H1 (cell line): ENCODE data around the gene KCNH8. TPM values are rescaled to one million over a fixed set of nuclear protein-coding genes. Genes with fewer than 3 reads are reported as not detected.

Experiments
- CTCF ChIA-PET: fragments of 300-600 bp; sonication (Branson Sonifier 250); formaldehyde crosslinking; loops from one replicate; lab custom pipeline; 2021; ENCODE audit not compliant: partially characterized antibody; lab: Charles Lee
- POLR2A ChIA-PET: fragments of 300-600 bp; sonication (Branson Sonifier 250); formaldehyde crosslinking; loops from one replicate; lab custom pipeline; 2021; ENCODE audit warnings: inconsistent platforms; ENCODE audit not compliant: partially characterized antibody; lab: Charles Lee
- DNase-seq, 2 experiments: peaks; one replicate each; pipeline versions ENCODE4 v3.0.0 to v3.0.0-alpha.2; 2010 to 2022; ENCODE audit warnings: low spot score in 2 of 2, low read depth in 1 of 2, mixed read lengths in 1 of 2
- FAIRE-seq: peaks from 2 replicates; lab custom pipeline; 2011; peaks lifted over from hg19 to GRCh38; lab: Jason Lieb, UNC
- H2AFZ ChIP-seq: 2 replicates; pipeline ENCODE4 v1.8.1; 2012; ENCODE audit warnings: low read length, inconsistent platforms
- H2AK5ac ChIP-seq: 2 replicates; pipeline ENCODE4 v1.6.1; 2013; ENCODE audit warnings: low read depth, low read length
- H2BK120ac ChIP-seq: replicated peaks from 2 replicates; pipeline ENCODE3; 2013; ENCODE audit warnings: low read depth, low read length, inconsistent platforms
- H2BK12ac ChIP-seq: 2 replicates; pipeline ENCODE4 v1.6.1; 2013; ENCODE audit warnings: low read depth, low read length
- H2BK15ac ChIP-seq: 2 replicates; pipeline ENCODE4 v1.6.1; 2013; ENCODE audit warnings: low read length
- H2BK20ac ChIP-seq: 2 replicates; pipeline ENCODE4 v1.6.1; 2013; ENCODE audit warnings: low read length
- H2BK5ac ChIP-seq: 2 replicates; pipeline ENCODE4 v1.6.1; 2013; ENCODE audit warnings: low read depth, low read length
- H3K14ac ChIP-seq: 2 replicates; pipeline ENCODE4 v1.6.1; 2013; ENCODE audit warnings: inconsistent platforms; ENCODE audit not compliant: insufficient read length
- H3K18ac ChIP-seq: 2 replicates; pipeline ENCODE4 v1.6.1; 2013; ENCODE audit warnings: low read length; ENCODE audit errors: extremely low read depth
- H3K23ac ChIP-seq: 2 replicates; pipeline ENCODE4 v1.6.1; 2013; ENCODE audit warnings: inconsistent platforms; ENCODE audit not compliant: insufficient read length
- H3K23me2 ChIP-seq: 2 replicates; pipeline ENCODE4 v1.6.1; 2013; ENCODE audit warnings: low read depth, low read length
- H3K27ac ChIP-seq: 2 replicates; pipeline ENCODE4 v1.6.1; 2011; ENCODE audit warnings: low read depth, low read length, inconsistent platforms
- H3K27me3 ChIP-seq, 4 experiments: replicated peaks in 1 of 4; 1 replicate in 1 of 4; 2 replicates in 3 of 4; pipeline versions ENCODE4 v1.6.1 to v1.8.1; 2011 to 2013; ENCODE audit warnings: low read length in 3 of 4, mild to moderate bottlenecking in 3 of 4, inconsistent platforms in 2 of 4, mixed read lengths in 2 of 4, moderate library complexity in 1 of 4; ENCODE audit not compliant: control insufficient read depth in 3 of 4, insufficient read depth in 3 of 4; ENCODE audit errors: extremely low read depth in 1 of 4
- H3K36me3 ChIP-seq, 4 experiments: 2 replicates each; pipeline versions ENCODE4 v1.6.1 to v1.8.1; 2011 to 2013; ENCODE audit warnings: mild to moderate bottlenecking in 4 of 4, low read length in 3 of 4, moderate library complexity in 2 of 4, control low read depth in 1 of 4, inconsistent platforms in 1 of 4; ENCODE audit not compliant: insufficient read depth in 4 of 4, control insufficient read depth in 2 of 4
- H3K4ac ChIP-seq: replicated peaks from 2 replicates; pipeline ENCODE3; 2013; ENCODE audit warnings: low read length, low read depth, mixed read lengths, inconsistent platforms; ENCODE audit not compliant: insufficient read length
- H3K4me1 ChIP-seq, 4 experiments: replicated peaks in 1 of 4; 1 replicate in 1 of 4; 2 replicates in 3 of 4; pipeline versions ENCODE4 v1.6.1 to v1.8.1; 2011 to 2013; ENCODE audit warnings: low read length in 3 of 4, inconsistent platforms in 2 of 4, mixed read lengths in 1 of 4; ENCODE audit not compliant: insufficient read depth in 4 of 4, control insufficient read depth in 3 of 4
- H3K4me2 ChIP-seq, 2 experiments: 2 replicates each; pipeline versions ENCODE4 v1.6.1 to v1.8.1; 2011 to 2013; ENCODE audit warnings: low read depth in 2 of 2, low read length in 2 of 2, control low read depth in 1 of 2, inconsistent platforms in 1 of 2, mild to moderate bottlenecking in 1 of 2; ENCODE audit not compliant: insufficient read depth in 1 of 2
- H3K4me3 ChIP-seq, 4 experiments: fragments of 200-600, 300-600 bp in 1 of 4; sonication (generic), shearing (Covaris generic), sonication (Bioruptor Twin) in 1 of 4; 2 replicates each; pipeline versions ENCODE4 v1.5.1 to v1.8.1; 2011 to 2016; ENCODE audit warnings: low read length in 4 of 4, low read depth in 3 of 4, control low read depth in 2 of 4, inconsistent platforms in 2 of 4, mild to moderate bottlenecking in 2 of 4, mixed read lengths in 1 of 4, moderate library complexity in 1 of 4; ENCODE audit not compliant: insufficient read depth in 2 of 4; ENCODE audit errors: extremely low read depth in 1 of 4
- H3K56ac ChIP-seq: replicated peaks from 2 replicates; pipeline ENCODE3; 2013; ENCODE audit warnings: low read depth, mild to moderate bottlenecking, mixed read lengths, low read length, inconsistent platforms; ENCODE audit not compliant: insufficient read length
- H3K79me1 ChIP-seq: 2 replicates; pipeline ENCODE4 v1.6.1; 2013; ENCODE audit warnings: low read depth, low read length, control low read depth
- H3K79me2 ChIP-seq, 2 experiments: 2 replicates each; pipeline versions ENCODE4 v1.6.1 to v1.8.1; 2012 to 2013; ENCODE audit warnings: low read length in 2 of 2, mild to moderate bottlenecking in 2 of 2, inconsistent platforms in 1 of 2; ENCODE audit not compliant: insufficient read depth in 2 of 2, control insufficient read depth in 1 of 2
- H3K9ac ChIP-seq, 4 experiments: replicated peaks in 1 of 4; 1 replicate in 1 of 4; 2 replicates in 3 of 4; pipeline versions ENCODE4 v1.6.1 to v1.8.1; 2011 to 2013; ENCODE audit warnings: low read depth in 3 of 4, low read length in 3 of 4, control low read depth in 2 of 4, mild to moderate bottlenecking in 2 of 4, moderate library complexity in 2 of 4, inconsistent platforms in 1 of 4; ENCODE audit errors: extremely low read depth in 1 of 4
- H3K9me3 ChIP-seq, 2 experiments: 2 replicates each; pipeline versions ENCODE4 v1.6.1 to v1.8.1; 2012 to 2013; ENCODE audit warnings: mild to moderate bottlenecking in 2 of 2, moderate library complexity in 2 of 2, control low read depth in 1 of 2, inconsistent platforms in 1 of 2, low read depth in 1 of 2, low read length in 1 of 2, mixed read lengths in 1 of 2; ENCODE audit not compliant: insufficient read depth in 2 of 2
- H4K20me1 ChIP-seq, 2 experiments: replicated peaks in 1 of 2; 2 replicates each; pipeline versions ENCODE3 to v1.8.1; 2011 to 2013; ENCODE audit warnings: inconsistent platforms in 2 of 2, low read length in 2 of 2, mild to moderate bottlenecking in 1 of 2; ENCODE audit not compliant: insufficient read depth in 2 of 2, control insufficient read depth in 1 of 2
- H4K5ac ChIP-seq: 2 replicates; pipeline ENCODE4 v1.6.1; 2013; ENCODE audit warnings: low read length, low read depth, mixed read lengths, inconsistent platforms; ENCODE audit not compliant: insufficient read length
- H4K8ac ChIP-seq: 2 replicates; pipeline ENCODE4 v1.8.0; 2013; ENCODE audit warnings: mild to moderate bottlenecking, moderate library complexity, low read length, inconsistent platforms; ENCODE audit not compliant: insufficient read depth; ENCODE audit errors: extremely low read depth
- H4K91ac ChIP-seq: replicated peaks from 2 replicates; pipeline ENCODE3; 2013; ENCODE audit warnings: low read length, mixed read lengths, inconsistent platforms; ENCODE audit not compliant: insufficient read length
- ASH2L ChIP-seq: fragments of 200-600, 300-600 bp; sonication (generic); IDR thresholded peaks from one replicate; pipeline ENCODE4 v1.7.1; 2017; ENCODE audit warnings: low read length
- BRCA1 ChIP-seq: IDR thresholded peaks from 2 replicates; pipeline ENCODE4 v1.6.1; 2012; ENCODE audit warnings: low read depth, low read length, improper control_type of control experiment
- CEBPB ChIP-seq: IDR thresholded peaks from 2 replicates; pipeline ENCODE4 v1.6.1; 2012; ENCODE audit warnings: low read depth, low read length
- CTBP2 ChIP-seq: IDR thresholded peaks from 2 replicates; pipeline ENCODE4 v1.7.0; 2011; ENCODE audit warnings: borderline replicate concordance, mild to moderate bottlenecking, moderate library complexity, mixed read lengths, low read length; ENCODE audit not compliant: insufficient read depth, insufficient read length
- FOSL1 ChIP-seq: IDR thresholded peaks from 2 replicates; pipeline ENCODE4 v1.6.1; 2011; ENCODE audit warnings: mild to moderate bottlenecking, low read depth, low read length, moderate library complexity; ENCODE audit not compliant: insufficient read depth
- GABPA ChIP-seq: IDR thresholded peaks from 2 replicates; pipeline ENCODE4 v1.6.1; 2011; ENCODE audit warnings: mild to moderate bottlenecking, low read length, moderate library complexity, borderline replicate concordance; ENCODE audit not compliant: insufficient read depth
- GTF2F1 ChIP-seq: IDR thresholded peaks from 2 replicates; pipeline ENCODE4 v1.6.1; 2012; ENCODE audit warnings: low read depth, low read length, improper control_type of control experiment, borderline replicate concordance
- JUND ChIP-seq: IDR thresholded peaks from 2 replicates; pipeline ENCODE4 v1.6.1; 2011; ENCODE audit warnings: mild to moderate bottlenecking, improper control_type of control experiment, low read length
- POLR2AphosphoS5 ChIP-seq: IDR thresholded peaks from 2 replicates; pipeline ENCODE4 v1.6.1; 2011; ENCODE audit warnings: low read depth, low read length
- SIN3A ChIP-seq, 2 experiments: IDR thresholded peaks in 1 of 2; conservative IDR thresholded peaks in 1 of 2; 2 replicates each; pipeline ENCODE4 v1.6.1; 2011 to 2012; ENCODE audit warnings: low read length in 2 of 2, improper control_type of control experiment in 1 of 2, low read depth in 1 of 2, mild to moderate bottlenecking in 1 of 2
- SP4 ChIP-seq: IDR thresholded peaks from 2 replicates; pipeline ENCODE4 v1.6.1; 2012; ENCODE audit warnings: low read length, inconsistent platforms
- TAF1 ChIP-seq: IDR thresholded peaks from 2 replicates; pipeline ENCODE4 v1.6.1; 2011; ENCODE audit warnings: mild to moderate bottlenecking, low read depth, low read length
- TBP ChIP-seq: IDR thresholded peaks from 2 replicates; pipeline ENCODE4 v1.6.1; 2011; ENCODE audit warnings: low read depth, low read length, improper control_type of control experiment
- TEAD4 ChIP-seq: IDR thresholded peaks from 2 replicates; pipeline ENCODE4 v1.6.1; 2012; ENCODE audit warnings: low read depth, low read length, inconsistent platforms, mixed read lengths
- WGBS, 2 experiments: shearing (Covaris generic) in 1 of 2; methylation state at CpG; one replicate each; pipeline versions ENCODE4 v1.1.6 to v1.1.7; 2013 to 2015; ENCODE audit warnings: low lambda C conversion rate in 2 of 2, mixed read lengths in 2 of 2, inconsistent platforms in 1 of 2, low coverage in 1 of 2, missing lambda C conversion rate in 1 of 2; ENCODE audit not compliant: insufficient replicate concordance in 2 of 2, insufficient coverage in 1 of 2, insufficient read length in 1 of 2; ENCODE audit errors: extremely low coverage in 1 of 2, missing lambda C conversion rate in 1 of 2; 5-methylcytosine and 5-hydroxymethylcytosine counted together
- polyA plus RNA-seq, 7 experiments: library from polyadenylated mRNA; depleted of rRNA in 3 of 7; stranded (reverse) in 5 of 7; unstranded in 2 of 7; fragments of >200 nt in 5 of 7; fragments of 200-250 nt in 2 of 7; gene quantifications; 1 replicate in 5 of 7; 2 replicates in 1 of 7; 4 replicates in 1 of 7; pipeline versions ENCODE4 v1.2.1 to v1.2.3, GENCODE V29; 2011 to 2013; ENCODE audit warnings: missing spikeins in 2 of 7, mixed read lengths in 2 of 7
- total RNA-seq: library from RNA; stranded (reverse); fragmentation: NEBNext Ultra II Directional; extraction: Animal tissue kit (Norgen Biotek cat#: 25700); gene quantifications from 2 replicates; pipeline ENCODE4 v1.2.1, GENCODE V29; 2021
- TF ChIP-seq, protein P1 (sequence below): IDR thresholded peaks from 2 replicates; pipeline ENCODE4 v1.6.1; 2011; ENCODE audit warnings: low read depth, mild to moderate bottlenecking, low read length; ENCODE audit not compliant: insufficient read depth

Gene KCNH8
- total and polyA plus RNA-seq, 2 of the 8 experiments (the other 6 are each of a cell fraction or from before 2014, with no cell fraction given): 2.2 to 2.4 TPM

DNA sequence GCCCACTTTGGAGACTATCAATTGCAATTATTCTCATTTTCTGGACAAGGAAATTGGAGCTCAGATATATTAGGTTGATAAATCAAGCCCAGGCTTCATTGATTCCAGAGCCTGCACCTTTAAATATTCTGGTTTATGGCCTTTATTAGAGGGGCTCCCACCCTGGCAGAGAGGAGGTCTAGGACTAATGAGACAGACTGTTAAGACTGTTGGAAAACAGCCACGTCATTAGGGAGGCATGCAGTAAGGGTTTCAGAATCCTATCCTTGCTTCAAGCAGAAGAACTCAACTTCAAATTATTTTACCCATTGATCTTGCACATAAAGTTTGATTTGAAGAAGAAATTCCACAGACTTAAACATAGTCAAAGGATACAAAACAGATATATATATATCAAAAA is 33.8 kb upstream of the KCNH8 start:
- FAIRE-seq (no peak), DNase-seq (no peak)
- no peak overlapping the region for H2AFZ ChIP-seq
- H2AK5ac ChIP-seq: no peak overlapping the region
- peaks cover 0 to 5% of the 10 kb centered on the region in 2 experiments; a peak in 1 of 4 replicates for H3K9me3 ChIP-seq
- no peak overlapping the region for H3K4me2 ChIP-seq
- no peaks in the 10 kb centered on the region for H4K20me1 ChIP-seq
- no peak overlapping the region for H2BK5ac ChIP-seq
- H4K91ac ChIP-seq: no peak overlapping the region
- H4K8ac ChIP-seq: no peak overlapping the region
- H3K18ac ChIP-seq: no peak overlapping the region
- H4K5ac ChIP-seq: no peak overlapping the region
- H3K79me1 ChIP-seq: no peaks in the 10 kb centered on the region
- no peaks in the 10 kb centered on the region for H3K23me2 ChIP-seq
- ChIA-PET CTCF (interaction anchor here (1.3 kb wide), 1 partner anchor 49 kb away, joined by 3 read pairs; no protein-coding TSS in a partner anchor), POLR2A (no interaction called here)
- no peak overlapping the region for H3K4me3 ChIP-seq
- no peak overlapping the region for H3K9ac ChIP-seq
- no peaks in the 10 kb centered on the region for H3K27me3 ChIP-seq
- H3K14ac ChIP-seq: no peak overlapping the region
- H2BK15ac ChIP-seq: no peak overlapping the region
- no peak overlapping the region for H2BK120ac ChIP-seq
- 88% methylated on average over 1 of the region's 1 CpG; no CpG with 5 or more reads in 1 of the 2 experiments for WGBS, 2 experiments
- no peaks in the 10 kb centered on the region for H3K36me3 ChIP-seq
- H3K4ac ChIP-seq: no peak overlapping the region
- no peak overlapping the region for H3K23ac ChIP-seq
- H2BK12ac ChIP-seq: no peak overlapping the region
- no peaks in the 10 kb centered on the region for H3K4me1 ChIP-seq
- no peaks in the 10 kb centered on the region for H3K79me2 ChIP-seq
- no peak for TF ChIP-seq BRCA1
- no peak for TF ChIP-seq JUND
- no peak for TF ChIP-seq TBP
- no peak for TF ChIP-seq CTBP2
- no peak for TF ChIP-seq TEAD4
- no peak for TF ChIP-seq ASH2L
- no peak for TF ChIP-seq GTF2F1
- no peak for TF ChIP-seq TAF1
- no peak for TF ChIP-seq FOSL1
- TF ChIP-seq GABPA: no peak
- no peak for TF ChIP-seq CEBPB
- TF ChIP-seq, protein P1, sequence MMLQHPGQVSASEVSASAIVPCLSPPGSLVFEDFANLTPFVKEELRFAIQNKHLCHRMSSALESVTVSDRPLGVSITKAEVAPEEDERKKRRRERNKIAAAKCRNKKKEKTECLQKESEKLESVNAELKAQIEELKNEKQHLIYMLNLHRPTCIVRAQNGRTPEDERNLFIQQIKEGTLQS: no peak
- TF ChIP-seq POLR2AphosphoS5: no peak
- no peak for TF ChIP-seq SP4
- TF ChIP-seq SIN3A (conservative IDR thresholded peaks at IDR 0.05 in 1 of 2, IDR thresholded peaks at IDR 0.05 in 1 of 2; ENCODE audit: low read depth in 1 of 2, low read length in 2 of 2): no peak
- H3K27ac ChIP-seq: no peak overlapping the region
- H2BK20ac ChIP-seq: no peak overlapping the region
- H3K56ac ChIP-seq: no peak overlapping the region
